ENCODE measurements around the gene XRCC4.

- TF ChIP-seq CTCF (IDR thresholded peaks at IDR 0.05; ENCODE audit: low read depth, low read length) = no peak
- no peak for TF ChIP-seq POLR2A (IDR thresholded peaks at IDR 0.05; ENCODE audit: extremely low read depth, insufficient read length)
- TF ChIP-seq MAX (IDR thresholded peaks at IDR 0.05; ENCODE audit: low read depth, low read length) = no peak
- no peak for TF ChIP-seq MYC (IDR thresholded peaks at IDR 0.05; ENCODE audit: low read depth, low read length)
Observed at GRCh38 chr5:83337453-83338035, 260.2 kb downstream of the XRCC4 start.

Measured in NB4 (cell line).